Sigmoid colon (tissue), 4 donors: ENCODE results near the gene MAEA.

Experiments
- EP300 ChIP-seq, 4 donors: sonication (generic); formaldehyde crosslinking; IDR thresholded peaks; one replicate each; pipeline ENCODE4 v1.6.1; 2017; ENCODE audit warnings: antibody characterized with exemption in 4 of 4
- POLR2A ChIP-seq, 2 donors: fragments of 450-650 bp; IDR thresholded peaks; one replicate each; pipeline ENCODE4 v1.6.1; 2016; ENCODE audit warnings: antibody characterized with exemption in 2 of 2, mild to moderate bottlenecking in 2 of 2, moderate library complexity in 2 of 2
- TF ChIP-seq, protein P1 (sequence below), 4 experiments: fragments of 450-650 bp in 3 of 4; fragments of 200-600 bp in 1 of 4; IDR thresholded peaks; one replicate each; pipeline ENCODE4 v1.5.1; 2016 to 2019; ENCODE audit warnings: antibody characterized with exemption in 4 of 4, mild to moderate bottlenecking in 3 of 4, moderate library complexity in 2 of 4

DNA sequence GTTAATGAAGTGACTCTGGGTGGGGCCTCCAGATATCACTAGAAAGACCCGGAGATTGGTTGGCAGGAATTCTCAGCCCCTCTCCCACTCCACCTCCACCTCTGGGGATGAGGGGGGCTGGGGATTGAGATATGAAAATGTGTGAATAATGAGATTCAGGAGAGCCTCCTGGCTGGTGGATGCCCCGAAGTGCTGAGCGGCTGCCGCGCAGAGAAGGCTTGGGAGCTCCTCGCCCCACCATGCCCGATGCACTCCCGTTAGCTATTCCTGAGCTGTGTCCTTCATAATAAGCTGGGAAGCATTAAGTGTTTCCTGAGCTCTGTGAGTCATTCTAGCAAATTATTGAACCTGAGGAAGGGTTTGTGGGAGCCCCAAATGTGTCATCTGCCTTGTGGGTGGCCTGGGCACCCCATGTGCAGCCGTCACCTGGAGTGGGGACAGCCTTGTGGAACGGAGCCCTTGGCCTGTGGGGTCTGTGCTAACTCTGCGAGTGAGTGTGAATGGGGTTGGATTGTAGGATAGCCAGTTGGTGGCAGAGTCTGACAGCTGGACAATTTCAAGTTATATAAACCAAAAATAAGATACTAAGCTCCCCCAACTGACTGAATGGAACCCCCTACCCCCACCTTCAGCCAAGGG is 4.4 kb upstream of the MAEA start:
- no peak for TF ChIP-seq EP300 (IDR thresholded peaks at IDR 0.05)
- no peak for TF ChIP-seq POLR2A (IDR thresholded peaks at IDR 0.05)
- TF ChIP-seq, protein P1, sequence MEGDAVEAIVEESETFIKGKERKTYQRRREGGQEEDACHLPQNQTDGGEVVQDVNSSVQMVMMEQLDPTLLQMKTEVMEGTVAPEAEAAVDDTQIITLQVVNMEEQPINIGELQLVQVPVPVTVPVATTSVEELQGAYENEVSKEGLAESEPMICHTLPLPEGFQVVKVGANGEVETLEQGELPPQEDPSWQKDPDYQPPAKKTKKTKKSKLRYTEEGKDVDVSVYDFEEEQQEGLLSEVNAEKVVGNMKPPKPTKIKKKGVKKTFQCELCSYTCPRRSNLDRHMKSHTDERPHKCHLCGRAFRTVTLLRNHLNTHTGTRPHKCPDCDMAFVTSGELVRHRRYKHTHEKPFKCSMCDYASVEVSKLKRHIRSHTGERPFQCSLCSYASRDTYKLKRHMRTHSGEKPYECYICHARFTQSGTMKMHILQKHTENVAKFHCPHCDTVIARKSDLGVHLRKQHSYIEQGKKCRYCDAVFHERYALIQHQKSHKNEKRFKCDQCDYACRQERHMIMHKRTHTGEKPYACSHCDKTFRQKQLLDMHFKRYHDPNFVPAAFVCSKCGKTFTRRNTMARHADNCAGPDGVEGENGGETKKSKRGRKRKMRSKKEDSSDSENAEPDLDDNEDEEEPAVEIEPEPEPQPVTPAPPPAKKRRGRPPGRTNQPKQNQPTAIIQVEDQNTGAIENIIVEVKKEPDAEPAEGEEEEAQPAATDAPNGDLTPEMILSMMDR (IDR thresholded peaks at IDR 0.05) = no peak
